Activated CD4-positive, alpha-beta T cell treated with anti-CD3 and anti-CD28 coated beads for 48 hours (primary cell): Measurements from ENCODE around the gene AUTS2.
"Not testable (repeated sequence)": the region's sequence is repeated elsewhere in the genome, so short reads cannot be mapped to it uniquely, and the experiment has no call there.

ENCODE experiments used
- DNase-seq: peaks from one replicate; pipeline ENCODE4 v3.0.0-alpha.2; 2020

AUTS2 gene

DNA sequence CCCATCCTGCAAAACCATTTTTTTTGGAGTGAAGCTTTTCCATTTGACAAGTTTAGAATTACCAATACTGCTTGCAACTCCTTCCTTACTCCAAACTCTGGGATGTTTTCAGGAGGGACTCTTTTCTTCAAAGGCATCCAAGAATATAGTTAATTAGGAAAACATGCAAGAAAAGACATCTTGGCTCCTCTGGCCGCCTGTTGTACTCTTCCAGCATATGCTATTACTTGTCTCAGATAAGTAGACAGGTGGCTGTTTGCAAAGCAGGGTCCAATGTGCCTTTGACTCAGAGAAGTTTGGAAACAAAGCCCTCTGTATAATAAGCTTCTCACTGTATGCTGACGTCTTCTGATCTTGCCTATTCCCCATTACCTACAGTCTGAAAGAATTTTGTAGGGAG, 746.5 kb downstream of the AUTS2 start:
- no peak for DNase-seq

DNA sequence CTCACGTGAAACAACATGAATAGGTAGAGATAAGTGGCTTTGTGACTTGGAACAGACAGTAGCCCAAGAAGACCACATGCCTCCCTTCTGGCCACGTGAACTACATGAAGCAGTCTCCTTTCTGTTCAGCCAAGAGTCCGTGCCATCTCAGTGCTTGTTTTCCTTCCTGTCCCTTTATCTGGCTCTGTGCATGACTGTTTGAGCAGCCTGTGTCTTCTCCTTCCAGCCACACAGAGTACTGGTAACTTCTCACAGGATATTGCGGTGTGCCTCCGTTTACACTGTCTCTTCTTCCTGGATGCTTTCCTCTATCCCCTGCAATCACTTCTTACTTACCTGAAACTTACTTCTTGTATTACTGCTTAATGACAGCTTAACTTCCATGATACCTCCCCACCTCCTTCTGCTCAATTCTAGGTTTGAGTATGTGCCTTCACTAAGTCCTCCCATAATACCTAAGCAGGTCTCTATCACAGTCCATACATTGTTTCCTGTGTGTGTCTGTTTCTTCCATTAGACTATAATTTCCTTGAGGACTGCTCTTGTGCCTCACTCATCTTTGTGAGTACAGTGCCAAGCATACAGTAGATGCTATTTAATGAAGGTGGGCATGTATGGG, 748.7 kb downstream of the AUTS2 start:
- no peak for DNase-seq

DNA sequence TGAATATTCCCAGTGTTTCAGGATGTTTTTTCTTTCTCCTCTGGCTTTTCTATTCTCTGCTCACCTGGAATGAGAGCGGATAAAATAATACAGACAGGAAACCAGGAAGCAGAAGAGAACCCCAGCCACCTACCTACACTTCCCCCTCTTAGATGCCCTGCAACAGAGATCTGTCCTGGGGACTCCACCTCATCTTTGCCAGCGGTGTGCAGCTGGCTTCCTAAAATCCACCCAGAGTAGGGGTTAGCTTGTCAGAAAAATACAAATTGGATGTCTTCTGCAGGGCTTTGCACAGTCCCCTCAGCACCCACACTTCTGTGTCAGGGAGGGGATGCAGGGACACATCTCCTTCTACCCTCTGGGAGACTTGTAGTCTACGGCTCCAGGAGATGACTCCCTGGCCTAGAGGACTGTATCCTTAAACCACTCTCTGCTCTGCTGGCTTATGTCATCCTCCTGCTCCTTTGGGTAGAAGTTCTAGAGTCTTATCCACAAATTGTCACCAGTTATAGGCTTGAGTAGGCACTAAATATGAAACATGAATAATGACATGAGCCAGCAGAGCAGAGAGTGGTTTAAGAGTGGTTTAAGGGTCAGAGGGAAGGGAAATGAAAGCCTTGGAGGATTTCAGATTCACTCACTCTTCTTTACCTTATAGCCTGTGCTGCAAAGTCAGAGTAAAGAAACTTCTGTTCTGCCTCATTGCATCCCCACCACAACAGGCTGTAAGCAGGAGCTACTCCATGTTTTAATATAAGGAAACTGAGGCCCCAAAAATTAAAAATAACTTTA, 749.4 kb downstream of the AUTS2 start:
- DNase-seq = no peak

DNA sequence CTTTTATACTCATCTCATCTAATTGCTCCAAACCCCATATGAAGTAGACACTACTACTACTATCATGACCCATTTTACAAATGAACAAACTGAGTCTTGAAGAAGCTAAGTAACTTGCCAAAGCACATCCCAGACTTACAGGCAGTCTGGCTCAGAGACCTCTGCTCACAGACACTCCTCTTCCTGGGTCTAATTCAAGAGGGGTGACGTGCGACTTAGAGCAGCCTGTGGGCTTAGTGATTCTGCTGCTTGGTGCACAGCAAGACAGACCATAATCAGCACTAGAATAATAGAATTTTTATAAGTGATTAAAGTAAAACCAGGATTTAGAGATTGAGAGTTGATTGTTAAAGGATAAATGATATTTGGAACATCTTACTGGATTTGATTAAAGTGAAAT, 750.8 kb downstream of the AUTS2 start:
- DNase-seq = no peak

DNA sequence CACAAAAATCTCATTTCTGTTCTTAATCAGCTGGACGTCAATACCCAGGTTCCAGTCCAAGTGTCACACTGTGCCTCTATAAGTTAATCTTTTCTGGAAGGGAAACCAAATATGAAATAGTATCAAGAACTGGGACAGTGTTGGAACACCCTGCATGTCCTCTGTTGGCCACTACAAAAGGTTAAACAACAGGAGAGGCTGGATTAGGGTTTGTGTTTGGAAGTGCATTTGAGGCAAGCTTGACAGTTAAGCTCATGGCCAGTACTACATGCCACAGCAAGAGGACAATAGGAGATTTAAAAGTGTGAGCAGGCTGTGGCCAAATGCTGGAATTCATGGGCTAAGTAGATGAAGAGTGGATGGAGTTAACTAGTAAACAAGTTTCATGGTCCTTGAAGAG, 751.5 kb downstream of the AUTS2 start:
- DNase-seq = no peak

DNA sequence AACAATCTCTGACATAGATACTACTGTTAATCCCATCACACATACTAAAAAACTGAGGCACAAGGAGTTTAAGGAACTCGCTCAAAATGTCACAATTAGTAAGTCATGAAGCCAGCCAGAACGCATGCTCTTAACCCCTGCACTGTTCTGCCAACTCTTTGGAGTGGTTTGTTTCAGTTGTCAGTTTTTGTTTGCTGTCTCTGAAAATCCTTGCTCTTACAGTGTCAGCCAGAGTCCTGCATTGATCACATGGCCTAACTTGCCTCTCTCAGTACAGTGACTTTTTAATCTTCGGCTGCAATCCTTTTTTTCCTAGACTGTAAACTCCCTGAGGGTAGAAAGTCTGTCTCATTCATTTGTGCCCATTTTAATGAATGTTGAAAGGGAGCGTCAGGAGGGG, 753.8 kb downstream of the AUTS2 start:
- no peak for DNase-seq

DNA sequence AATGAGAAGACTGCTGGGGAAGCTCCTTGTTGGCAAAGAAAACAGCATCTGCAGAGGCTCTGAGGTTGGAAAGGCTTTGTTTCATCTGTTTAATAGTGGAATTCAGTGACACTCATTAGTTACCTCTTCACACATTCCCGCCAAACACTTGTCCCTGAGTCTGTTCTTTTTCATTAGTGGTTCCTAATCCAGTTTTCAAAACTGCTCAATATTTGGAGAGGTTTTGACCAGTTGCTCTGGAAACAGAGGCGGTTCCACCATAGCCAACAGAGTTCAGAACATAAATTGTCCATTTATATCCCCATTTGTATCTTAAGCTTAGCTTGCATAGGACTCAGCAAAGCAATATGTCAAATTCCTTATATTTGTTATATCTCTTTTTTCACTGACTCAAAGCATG, 754.6 kb downstream of the AUTS2 start:
- no peak for DNase-seq

DNA sequence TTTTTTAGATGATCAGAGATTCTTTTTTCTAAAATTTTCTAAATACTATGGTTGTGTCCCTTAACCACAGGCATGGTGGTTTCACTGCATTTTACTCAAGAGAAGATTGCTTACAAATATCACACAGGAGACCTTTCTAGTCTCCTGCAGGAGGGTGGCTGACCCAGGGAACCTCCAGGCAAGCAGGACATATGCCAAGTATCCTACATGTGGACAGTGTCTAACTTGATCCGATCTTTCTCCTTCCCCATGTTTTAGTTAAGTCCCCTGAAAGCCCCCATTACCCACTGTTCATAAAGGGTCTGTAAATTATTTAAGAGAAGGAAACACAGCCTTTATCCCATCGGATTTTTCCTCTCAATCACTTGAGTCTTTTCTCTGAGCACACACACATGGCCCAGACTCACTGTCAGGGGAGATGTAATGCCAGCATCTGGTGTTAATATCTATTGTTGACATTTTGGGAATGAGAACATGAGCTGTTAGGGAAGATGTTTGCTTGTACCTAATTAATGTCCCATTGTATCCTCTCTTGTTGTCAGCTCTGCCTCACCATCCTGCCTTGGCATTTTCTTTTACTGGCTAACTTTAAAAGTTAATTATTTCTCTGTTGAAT, 755.2 kb downstream of the AUTS2 start:
- no peak for DNase-seq

DNA sequence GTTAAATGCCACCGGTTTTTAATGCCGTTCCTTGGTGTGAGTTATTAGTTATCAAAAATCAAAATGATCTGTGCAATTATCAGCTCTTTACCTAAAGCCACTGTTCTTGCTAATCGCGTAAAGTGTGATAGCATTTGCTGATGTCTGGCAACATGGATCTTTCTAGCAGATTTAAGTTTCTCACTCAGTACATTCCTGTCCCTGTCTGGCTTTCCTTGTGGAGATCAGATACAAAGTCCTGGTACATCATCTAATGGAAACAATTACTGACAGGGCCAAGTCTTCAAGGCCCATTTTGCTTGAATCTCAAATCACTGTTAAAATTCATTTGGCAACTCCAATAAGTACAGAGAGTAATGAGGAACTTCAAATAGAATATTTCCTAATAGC, 755.7 kb downstream of the AUTS2 start:
- no peak for DNase-seq

DNA sequence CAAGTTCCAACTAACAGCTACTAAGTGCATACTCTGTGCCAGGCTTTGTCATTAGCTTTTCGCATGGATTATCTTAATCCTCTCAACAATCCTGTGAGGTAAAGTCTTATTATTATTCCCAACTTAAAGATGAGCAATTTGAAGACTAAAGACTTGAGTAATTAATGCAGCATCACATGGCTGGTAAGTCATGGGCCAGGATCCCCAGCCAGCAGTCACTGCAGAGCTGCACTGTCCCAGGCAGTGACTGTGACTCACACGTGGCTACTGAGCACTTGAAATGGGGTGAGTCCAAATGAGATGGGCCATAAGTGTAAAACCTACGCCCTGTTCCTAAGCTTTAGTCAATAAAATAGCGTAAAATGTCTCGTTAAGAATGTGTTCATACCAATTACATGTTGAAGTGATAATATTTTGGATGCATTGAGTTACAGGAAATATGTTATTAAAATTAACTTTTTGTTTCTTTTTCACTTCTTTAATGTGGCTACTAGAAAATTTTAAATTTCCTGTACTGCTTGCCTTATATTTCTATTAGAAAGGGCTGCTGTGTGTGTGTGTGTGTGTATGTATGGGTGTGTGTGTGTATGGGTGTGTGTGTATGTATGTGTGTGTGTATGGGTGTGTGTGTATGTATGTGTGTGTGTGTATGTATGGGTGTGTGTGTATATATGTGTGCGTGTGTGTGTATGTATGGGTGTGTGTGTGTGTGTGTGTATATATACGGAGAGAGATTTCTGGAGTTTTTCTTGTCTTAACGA, 756.3 kb downstream of the AUTS2 start:
- DNase-seq = no peak

DNA sequence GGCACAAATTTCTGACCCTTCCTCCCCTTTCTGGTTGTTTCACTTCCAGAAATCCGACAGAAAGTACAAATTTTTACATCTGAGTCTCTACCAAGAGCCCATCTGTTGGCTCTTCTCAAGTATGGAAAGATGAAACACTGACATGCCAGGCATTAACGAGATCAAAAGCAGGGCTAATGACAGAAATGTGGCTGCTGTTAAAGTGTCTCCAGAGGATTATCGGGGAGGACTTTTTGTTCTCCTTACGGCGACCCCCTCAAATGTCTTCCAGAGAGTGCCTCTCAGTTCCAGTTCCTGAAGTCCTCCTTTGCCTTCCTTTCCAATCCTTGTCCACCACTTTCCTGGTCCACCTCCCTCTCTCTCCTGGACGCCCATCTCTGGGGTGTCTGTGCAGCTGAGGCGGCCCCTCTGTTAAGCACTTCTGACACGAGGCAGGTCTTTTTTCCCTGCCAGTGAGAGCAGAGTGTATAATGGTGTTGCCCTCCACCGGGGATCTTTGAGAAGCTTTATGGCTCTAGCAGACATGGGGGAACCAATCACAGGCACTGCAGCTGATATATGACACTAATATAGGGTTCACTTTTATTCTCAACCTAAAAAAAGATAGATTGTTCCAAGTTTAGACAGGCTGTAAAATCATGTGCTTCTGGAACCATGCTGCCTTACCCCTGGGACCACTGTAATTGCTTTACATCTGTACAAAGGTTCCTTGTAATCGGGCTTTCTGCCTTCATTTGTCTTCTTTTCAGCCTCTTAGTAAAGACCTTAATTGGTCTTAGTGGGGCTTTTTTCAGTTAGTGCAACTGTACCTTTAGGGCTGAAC, 757.1 kb downstream of the AUTS2 start:
- no peak for DNase-seq

DNA sequence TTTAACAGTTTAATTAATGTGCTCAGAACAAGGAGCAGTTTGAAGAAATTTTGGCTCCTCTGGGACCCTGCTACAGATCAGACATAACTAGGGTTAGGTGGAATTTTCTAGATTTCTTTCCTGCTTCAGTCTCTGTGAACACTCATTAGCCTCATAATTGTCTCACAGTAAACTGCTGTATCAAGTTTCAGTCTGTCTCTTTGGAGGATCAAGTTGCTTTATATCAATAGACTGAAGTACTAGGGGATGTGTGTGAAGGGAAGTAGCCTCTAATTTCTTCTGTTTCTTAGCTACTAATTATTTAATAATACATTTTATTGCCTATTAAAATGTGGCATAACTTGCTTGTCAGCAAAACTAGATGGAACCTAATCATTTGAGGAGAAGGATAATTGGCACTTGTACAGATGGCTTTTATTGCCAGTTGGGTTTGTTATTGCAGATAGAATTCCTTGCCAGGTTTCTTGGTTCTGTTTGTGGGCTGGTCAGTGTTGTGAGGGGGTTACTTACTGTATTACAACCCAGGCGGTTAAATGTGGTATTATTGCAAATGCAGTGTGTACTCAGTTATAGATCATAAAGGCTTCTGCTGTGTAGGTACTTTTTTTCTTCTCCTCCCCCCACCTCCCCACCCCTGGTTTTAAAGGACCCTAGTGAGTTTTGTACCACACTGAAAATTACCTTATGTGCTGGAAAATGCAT, 758.0 kb downstream of the AUTS2 start:
- DNase-seq = no peak

DNA sequence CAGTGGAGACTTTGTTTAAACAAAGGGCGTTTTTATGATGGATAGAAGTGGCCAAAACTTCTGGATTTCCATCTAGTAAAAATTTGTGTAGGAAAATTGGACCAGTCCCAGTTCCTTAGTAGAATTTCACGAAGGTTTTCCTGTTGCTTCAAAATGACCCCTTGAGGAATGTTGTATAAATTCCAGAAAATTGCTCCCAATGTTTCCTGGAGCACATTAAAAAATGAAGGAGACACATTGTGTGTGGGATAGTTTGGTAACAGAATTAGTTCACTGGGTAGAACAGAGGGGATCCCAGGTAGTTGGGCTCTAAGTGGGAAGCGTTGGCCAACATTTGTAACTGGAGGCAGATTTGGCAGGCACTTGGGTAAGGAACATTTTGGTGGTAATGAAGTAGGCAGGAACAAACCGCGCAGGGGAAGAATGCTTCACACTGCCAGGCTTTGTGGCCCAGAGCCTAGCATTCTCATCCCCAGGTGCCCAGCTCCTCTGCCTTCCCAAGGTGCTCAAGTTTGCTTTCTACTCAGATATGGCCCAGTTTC, 758.6 kb downstream of the AUTS2 start:
- no peak for DNase-seq

DNA sequence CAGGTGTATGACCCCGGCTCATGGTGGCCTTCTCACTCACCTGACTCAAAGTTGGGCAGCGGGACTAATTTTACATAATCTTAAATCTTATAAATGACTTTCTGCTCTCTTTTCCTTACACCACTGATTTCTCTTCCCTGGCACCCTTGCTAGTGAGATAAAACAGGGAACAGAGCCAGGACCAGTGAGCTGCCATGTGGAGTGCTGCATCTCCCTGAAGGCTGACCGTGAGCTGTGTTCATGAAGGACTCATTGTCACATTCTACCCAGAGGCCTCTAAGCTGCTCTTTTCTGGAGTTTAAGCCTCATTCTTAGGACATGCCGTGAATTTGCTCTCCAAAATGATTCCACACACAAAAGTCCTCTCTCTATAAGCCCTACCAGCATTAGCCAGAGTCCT, 762.3 kb downstream of the AUTS2 start:
- no peak for DNase-seq

DNA sequence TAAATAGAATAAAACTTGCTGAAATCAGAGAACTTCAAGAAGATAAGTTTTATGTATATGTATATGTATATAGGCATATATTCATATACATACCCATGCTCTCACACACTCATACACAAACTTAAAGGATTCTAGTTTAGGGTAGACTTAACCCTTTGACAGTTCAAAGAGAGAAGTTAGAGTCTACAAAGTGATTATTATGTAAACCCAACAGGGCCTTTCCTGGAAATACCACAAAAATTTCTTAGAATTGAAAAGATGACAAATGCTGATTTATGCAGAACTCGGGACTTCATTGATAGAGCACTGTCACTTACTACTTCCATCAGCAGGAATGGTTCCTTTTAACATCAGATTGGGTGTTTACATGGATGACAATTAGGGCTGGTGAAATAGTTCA, 763.5 kb downstream of the AUTS2 start:
- DNase-seq = no peak

DNA sequence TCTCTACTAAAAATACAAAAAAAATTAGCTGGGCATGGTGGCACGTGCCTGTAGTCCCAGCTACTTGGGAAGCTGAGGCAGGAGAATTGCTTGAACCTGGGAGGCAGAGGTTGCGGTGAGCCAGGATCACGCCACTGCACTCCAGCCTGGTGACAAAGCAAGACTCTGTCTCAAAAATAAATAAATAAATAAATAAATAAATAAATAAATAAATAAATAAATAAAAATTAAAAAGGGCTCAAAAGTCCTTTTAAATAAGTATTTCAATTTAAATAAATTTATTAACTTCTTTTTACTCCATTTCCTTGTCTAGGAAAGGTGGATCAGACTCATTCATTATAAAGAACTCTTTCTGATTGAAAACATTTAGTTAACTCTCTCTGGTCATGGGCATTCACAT, 766.1 kb downstream of the AUTS2 start:
- not testable (repeated sequence) for DNase-seq

DNA sequence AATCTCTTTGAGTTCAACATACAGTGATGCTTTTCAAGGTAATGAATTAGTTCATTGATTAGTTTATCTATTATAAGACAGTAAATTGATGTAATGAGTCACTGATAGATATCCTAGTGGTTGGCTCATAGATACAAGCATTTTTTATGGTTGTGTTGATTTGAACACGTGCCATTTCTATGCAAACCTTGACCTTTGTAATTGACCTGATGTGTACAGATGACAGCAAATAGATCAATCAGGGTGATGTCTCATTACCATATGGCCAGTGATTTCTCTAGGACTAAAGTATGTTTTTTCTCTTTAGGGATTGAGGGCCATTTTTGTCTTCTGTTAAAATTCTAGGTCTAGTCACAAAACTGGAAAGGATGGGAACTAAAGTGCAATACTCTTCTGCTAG, 773.4 kb downstream of the AUTS2 start:
- no peak for DNase-seq

DNA sequence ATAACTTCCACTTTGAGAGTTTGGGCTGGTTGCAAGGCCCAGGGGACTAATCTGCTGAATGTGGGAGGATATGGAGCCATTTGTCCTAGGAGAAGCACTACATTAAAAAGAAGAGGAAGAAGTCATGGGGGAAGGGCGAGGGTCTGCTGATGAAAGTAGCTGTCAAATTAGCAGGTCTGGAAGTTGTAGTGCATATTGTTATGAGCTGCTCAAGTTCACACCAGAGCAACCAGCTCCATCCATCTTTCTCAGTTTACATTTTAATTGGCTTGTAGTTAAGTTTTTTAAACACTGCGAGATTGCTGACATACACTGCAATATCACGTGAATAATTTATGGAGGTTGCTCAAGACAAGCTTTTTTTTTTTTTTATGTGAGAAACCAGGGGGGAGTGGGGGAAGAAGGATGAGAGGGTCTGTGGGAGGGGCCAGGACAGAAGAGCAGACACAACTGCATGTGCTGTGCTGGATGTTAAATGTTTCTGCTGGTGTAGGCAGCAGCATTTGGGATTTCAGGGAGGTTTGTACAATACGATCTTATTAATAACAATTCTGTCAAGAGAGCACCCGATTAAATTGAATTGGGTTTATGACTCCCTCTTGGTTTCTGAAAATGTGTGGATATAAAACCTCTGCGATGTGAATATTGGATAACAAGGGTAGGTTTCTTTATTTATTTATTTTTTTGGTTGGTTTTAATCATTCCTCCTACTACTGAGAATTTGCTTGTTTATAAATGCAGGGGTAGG, 774.7 kb downstream of the AUTS2 start:
- no peak for DNase-seq

DNA sequence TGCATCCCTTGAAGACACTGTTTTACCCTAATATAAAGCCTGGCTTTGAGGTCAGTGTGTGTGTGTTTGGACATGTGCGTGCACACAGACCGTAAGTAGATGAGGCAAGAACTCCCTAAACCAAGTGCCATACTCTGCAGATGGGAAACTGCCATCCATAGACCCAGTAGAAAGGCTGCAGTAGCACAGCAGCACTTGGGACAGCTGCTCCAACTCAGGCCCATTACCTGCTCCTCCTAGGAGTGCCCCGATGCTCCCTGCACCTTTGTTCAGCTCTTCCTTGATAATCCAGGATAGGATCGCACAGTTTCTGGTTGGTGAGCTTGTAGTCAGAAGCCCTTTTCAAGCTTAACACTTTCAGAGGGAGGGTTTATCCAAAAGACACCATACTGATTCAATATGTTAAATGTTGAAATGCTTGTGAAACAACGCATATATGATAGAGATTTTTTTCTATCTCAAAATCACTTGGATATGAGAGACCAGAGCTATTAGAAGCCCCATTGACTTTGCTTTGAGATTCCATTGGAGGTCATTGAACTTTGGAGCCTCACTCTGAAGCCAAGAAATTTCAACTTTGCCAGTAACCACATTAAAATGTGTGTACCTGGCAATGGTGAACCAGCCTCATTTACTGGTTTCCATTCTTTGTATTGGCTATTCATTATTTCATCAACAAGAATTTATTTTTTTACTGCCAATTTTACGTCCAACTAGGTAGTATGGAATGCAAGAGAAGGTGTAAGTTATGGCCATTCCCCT, 776.7 kb downstream of the AUTS2 start:
- DNase-seq = no peak

DNA sequence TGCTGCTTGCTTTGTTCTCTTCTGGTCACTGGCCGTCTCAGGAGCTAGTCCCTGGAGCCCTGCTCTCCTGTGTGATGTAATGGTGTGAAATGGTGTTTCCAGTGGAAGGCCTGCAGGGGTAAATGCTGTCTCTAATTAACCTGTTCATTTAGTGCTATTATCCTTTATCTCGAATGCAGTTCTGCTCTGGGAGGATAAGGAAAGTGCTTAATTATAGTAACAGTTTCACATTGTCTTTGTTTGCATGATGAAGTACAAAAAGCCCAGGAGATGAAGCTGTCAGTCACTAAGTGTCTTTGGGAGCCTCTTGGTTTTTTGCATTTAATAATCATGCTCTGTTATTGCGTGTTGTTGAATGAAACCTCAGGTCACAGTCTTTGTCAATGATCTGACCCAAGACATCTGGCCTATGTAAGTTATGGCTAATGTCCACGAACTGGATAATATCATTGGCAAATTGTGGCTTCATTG, 778.3 kb downstream of the AUTS2 start:
- DNase-seq = no peak
